Activated naive CD4-positive, alpha-beta T cell treated with anti-CD3 and anti-CD28 coated beads, Interleukin-2, amount 50 U/mL, for 16 hours (primary cell): Measurements from ENCODE around the gene IPO9.

Experiments used
- DNase-seq: peaks from one replicate; pipeline ENCODE4 v3.0.0-alpha.2; 2020

IPO9 gene

DNA sequence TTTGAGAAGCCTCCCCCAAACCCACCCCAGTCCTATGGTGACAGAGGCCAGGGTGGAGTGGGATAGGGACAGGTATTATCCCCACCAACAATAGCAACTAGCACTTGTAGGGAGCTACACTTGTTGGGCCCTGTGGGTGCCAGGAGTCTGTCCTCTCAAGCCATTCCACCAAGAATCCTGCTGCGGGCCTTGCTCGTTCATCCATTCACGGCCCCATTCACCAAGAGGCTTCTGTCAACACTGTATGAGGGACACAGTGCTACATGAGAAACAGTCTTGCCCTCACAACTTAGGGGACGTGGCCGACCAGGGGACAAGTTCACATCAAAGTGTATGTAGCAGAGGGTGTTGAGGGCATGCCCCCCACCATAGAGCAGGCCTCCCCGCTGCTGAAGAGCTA lies 78.7 kb downstream of the IPO9 start:
- no peak for DNase-seq

DNA sequence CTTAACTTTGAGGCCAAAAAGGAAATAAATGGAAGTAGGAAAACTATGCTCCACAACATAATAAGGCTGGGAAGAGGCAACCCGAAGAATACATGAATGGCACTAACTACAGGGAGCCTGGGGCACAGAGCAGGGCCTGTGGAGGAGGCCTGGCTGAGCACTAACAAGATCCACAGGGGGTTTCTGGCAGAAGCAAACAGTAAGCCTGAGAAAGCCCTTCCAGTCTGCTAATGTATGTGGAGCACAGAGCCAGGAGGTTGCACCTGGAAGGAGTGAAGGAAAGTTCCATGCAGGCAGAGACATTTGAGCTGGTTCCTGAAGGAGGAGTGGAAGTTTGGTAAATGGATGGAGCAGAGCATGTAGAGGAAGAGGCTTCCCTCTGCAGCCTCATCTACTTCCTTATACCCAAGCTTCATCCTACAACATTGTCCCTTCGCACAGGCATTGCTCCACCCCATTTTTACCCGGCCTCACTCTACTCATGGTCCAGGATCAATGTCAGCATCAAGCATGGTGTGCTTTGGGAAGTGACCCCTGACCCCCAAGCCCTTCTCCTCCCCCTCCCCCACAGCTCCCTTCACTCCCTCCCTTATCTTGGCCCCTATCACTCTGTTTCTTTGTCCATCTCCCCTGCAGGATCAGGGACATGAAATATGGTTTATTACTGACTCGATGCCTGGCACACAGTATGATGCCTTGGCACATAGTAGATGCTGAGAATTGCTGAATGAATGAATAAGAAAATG lies 83.0 kb downstream of the IPO9 start:
- DNase-seq, result no peak

DNA sequence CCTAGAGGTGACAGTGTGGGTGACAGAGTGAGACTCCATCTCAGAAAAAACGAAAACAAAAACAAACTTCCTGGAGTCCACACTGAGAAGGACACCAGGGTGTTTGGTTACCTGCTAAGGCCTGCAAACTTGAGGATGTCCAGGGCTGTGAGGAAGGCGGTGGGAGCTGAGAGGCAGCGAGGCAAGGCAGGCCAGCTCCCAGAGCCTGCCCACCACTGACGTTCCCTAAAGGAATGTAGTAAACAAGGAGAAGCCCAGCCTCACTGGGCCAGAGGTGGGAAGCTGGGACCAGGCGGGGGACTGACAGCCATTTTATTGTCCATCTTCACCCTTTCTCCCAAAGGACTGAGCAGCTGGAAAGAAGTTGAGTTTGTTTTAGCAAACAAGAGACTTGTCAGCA lies 83.9 kb downstream of the IPO9 start:
- no peak for DNase-seq

- no peak for DNase-seq
Observed at GRCh38 chr1:201914456-201915235, 85.7 kb downstream of the IPO9 start.

DNA sequence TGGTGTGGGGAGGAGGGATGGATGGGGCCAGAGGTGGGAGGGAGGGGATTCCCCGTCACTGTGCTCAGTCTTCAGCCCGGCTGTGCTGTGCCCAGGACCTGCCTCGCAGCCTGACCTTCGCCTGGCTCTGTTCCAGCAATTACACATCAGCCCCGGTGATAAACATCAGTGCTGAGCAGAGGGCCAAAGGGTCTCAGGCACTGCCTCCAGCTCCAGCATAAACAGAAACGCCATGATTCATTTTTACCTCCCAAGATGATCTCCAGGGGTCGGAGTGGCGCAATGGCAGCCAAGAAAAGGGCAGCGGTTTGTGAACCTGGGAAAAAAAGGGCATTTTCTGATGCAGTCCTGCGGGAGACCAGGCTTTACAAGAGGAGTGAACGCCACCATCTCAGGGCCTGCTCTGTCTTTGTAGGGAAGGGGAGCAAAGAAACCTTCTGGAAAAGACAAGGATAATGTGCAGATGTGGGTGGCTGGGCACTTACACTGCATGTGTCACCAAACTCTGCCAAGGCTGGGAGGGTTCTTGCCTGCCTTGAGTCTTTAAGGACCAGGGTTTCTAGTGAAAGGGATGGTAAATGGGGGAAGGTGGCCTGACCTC lies 87.8 kb downstream of the IPO9 start:
- no peak for DNase-seq

DNA sequence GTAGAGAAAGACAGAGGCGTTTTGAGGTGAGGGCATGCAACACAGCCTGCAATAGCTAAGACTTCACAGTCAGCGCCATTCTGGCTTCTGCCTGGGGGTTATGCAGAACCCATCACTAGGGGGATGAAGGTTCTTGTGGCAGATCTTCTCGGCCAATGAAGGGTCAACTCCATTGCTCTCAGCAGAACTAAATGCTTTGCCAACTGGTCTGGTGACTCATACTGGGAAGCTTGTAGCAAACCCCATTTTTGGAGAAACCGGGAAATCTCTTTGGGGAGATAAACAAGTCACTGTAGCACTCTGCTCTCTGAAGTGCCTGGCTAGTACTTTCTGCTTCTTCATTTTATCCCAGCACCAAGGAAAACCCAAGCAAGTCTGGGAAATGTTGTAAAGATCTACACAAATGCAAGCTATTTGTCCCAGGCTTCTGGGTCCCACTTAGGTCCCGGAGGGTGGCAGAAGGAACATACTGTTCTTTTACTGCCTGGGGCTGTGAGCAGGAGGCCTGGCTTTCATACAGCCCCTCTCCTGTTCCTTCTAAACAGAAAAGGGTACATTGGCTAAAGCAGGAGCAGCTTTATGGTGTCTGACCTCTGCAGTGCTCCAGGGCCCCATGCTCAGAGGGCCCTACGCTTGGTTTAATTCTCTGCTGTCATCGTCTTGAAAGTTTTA lies 88.5 kb downstream of the IPO9 start:
- no peak for DNase-seq

DNA sequence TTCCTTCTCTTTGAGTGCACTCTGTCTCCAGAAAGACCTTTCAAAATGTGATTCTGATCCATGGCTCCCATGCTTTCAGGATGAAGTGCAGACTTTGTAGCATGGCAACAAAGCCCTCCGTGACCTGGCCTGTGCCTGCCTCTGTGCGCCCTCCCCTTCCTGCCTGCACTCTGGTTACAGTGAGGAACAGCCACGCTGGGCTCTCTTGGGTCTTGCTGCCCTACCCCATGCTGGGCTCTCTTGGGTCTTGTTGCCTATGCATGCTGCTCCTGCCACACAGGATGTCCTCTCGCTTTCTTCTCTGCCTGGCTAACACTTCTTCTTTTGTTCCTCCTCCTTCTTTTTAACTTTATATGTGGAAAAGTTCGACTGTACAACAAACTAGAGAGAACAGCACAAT lies 89.4 kb downstream of the IPO9 start:
- DNase-seq, result no peak

DNA sequence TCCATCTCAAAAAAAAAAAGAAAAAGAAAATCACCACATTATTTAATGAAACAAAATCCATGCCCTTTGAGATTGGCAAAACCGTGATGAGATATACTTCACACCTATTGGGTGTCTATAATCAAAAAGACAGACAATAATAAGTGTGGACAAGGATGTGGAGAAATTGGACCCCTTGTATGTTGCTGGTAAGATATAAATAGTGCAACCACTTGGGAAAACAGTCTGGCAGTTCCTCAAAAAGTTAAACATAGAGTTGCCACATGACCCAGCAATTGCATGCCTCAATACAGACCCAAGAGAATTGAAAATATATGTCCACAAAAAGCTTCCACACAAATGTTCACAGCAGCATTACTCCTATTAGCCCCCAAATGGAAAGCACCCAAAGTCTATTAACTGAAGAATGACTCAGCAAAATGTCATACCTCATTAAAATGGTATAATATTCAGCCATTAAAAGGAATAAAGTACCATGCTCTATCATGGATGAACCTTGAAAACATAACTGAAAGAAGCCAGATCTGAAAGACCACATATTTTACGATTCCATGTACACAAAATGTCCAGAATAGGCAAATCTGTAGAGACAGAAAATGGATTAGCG lies 93.1 kb downstream of the IPO9 start:
- DNase-seq, result no peak

DNA sequence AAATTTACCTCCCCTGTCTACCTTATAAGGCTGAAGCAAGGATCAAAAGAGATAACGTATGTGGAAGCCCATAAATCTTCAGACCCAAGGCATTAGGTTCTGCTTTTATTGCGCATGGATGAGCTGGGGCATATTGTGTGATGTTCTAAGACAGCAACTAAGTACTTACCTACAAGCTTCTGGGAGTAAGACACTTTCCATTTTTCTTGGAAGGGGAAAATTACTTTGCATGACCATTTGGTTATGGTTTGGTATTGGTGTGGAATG lies 96.3 kb downstream of the IPO9 start:
- DNase-seq, result no peak

DNA sequence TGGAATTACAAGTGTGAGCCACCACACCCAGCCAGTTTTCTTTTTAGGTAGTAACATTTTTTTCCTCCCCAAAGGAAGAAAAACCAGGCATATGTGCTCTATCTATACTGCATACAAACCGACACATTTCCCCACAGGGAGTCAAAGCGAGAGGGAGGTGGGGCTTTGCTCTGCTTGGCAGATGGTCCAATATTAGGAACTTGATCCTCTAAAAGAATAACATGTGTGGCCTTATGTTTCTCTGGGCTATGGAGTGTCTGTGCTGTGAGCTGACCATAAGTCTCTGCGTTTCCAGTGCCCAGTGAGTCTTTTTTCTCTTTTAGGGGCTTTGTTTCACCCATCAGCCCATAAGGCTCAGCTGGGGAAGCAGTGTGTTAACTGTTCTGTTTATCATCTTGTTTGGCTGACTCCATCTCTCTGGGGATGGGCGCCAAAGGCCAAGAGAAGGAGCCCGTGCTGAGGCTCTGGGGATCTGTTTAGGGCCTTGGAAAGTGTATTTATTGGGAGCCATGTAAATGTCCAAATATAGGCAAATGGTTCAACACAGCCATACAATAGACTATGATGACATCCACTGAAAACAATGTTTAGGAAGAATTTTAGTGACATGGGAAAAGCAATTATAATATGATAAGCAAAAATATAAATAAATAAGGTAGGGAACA lies 97.2 kb downstream of the IPO9 start:
- DNase-seq, result no peak

DNA sequence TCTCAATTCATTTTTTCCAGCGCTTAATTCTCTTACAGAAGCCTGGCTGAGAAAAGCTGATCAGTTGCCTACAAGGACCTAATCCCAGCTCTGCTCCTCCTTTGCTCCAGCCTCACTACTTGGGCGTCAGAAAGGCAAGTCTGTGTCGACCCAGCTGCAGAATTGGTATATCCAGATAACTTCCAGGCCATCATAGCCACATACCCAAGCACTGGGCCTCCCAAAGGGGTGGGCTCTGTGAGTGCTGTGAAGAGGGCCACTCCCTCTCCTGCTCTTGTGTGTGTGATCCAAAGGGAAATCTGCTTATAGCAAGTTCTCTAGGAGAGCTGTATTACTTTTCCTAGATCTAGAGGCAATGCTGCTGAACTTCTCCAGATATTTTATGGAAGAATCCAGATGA lies 99.3 kb downstream of the IPO9 start:
- DNase-seq, result no peak

DNA sequence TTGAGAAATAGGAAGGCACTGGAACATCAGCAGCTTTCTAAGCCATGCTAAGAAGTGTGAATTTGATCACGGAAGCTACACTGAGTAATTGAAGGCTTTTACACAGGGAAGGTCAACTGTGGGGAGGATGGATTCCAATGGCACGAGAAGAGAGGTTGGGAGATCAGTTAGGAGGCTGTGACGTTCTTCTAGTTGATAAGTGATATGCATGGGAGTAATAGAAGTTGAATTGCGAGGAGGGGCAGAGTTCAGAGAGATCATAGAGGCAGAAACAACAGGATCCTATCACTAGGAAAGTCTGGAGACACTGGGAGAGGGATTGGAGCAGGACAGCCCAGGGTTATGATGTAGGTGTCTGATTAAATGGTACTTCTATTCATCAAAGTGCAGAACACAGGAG lies 101.2 kb downstream of the IPO9 start:
- no peak for DNase-seq

DNA sequence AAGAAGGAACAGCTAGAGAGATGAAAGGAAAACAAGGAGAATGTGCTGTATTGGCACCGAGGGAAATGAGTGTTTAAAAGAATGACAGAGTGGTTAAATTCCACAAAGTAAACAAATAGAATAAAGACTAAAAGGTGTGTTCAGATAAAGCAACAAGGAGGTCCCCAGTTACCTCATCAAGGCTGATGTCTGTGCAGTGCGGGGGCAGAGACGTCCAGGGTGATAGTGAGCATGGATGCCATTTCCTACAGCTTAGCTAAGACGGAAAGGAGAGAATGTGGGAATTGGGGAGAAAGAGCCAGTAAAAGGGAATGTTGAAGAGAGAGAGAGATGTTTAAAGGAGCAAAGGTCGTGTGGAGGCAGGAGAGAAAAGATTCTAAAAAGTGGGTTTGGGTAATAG lies 101.8 kb downstream of the IPO9 start:
- no peak for DNase-seq
